ENCODE results near the gene PEX26. TPM values are rescaled to one million over a fixed set of nuclear protein-coding genes. Genes with fewer than 3 reads are reported as not detected.

PEX26 gene
- total and polyA plus RNA-seq, 2 of the 13 experiments (the other 11 are each of a cell fraction or from before 2014, with no cell fraction given) = 10.6 to 25.1 TPM

DNA sequence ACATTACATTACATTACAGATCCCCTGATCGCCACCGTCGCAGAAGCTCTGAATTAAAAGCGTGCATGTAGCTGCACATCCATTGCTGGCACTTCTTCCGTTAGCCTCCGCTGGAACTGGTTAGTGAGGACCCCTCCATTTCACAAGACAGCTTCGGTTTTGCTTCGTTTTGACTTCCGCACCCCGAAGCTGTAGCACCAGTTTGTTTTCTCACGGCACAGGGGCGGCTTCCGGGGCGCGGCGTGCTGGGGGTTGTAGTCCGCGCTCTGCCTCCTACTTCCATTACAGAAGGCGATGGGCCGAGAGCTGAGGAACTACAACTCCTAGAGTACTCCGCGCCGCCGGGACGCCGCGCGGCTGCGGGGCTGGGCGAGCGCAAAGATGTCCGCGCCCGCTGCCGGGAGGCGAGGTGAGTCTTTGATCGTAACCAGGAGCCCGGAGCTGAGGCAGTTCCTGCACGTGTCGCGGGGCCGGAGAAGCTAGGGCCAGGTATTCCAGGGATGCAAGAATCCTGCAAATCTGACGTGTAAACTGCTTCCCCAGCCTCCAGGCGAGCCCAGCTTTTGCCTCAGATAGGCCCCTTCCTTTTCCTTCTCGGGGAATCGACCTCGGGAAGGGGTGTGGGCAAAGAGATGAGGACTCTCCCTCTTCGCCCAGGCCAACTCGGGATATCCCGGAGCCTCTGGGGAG is at the start of gene PEX26 (continued):
- TF ChIP-seq DDIT3 (CRISPR knock-in tag; IDR thresholded peaks at IDR 0.05) (no peak), ZKSCAN8 (CRISPR knock-in tag; IDR thresholded peaks at IDR 0.05; ENCODE audit: borderline replicate concordance) (no peak), ZFP90 (CRISPR knock-in tag; IDR thresholded peaks at IDR 0.05; ENCODE audit: borderline replicate concordance) (no peak; the same call in 1 of the 2 replicates), WIZ (CRISPR knock-in tag; IDR thresholded peaks at IDR 0.05) (no peak), ZNF333 (CRISPR knock-in tag; IDR thresholded peaks at IDR 0.05; ENCODE audit: borderline replicate concordance) (no peak), HOXD1 (CRISPR knock-in tag; IDR thresholded peaks at IDR 0.05) (no peak), ZSCAN20 (CRISPR knock-in tag; IDR thresholded peaks at IDR 0.05; ENCODE audit: borderline replicate concordance) (no peak), ATF4 (CRISPR knock-in tag; IDR thresholded peaks at IDR 0.05) (0 out of 4 replicates have a peak, but pooled peaks of 1 of the 2 experiments have one; percentile 4), ZNF496 (CRISPR knock-in tag; IDR thresholded peaks at IDR 0.05; ENCODE audit: insufficient replicate concordance) (no peak), REPIN1 (CRISPR knock-in tag; IDR thresholded peaks at IDR 0.05; ENCODE audit: borderline replicate concordance, low read depth) (peak; percentile 60; the same call in 1 of the 2 replicates), ZNF704 (CRISPR knock-in tag; IDR thresholded peaks at IDR 0.05; ENCODE audit: borderline replicate concordance) (0 out of 2 replicates have a peak, but pooled peaks have one; percentile 28), ZNF350 (CRISPR knock-in tag; IDR thresholded peaks at IDR 0.05; ENCODE audit: borderline replicate concordance, low read depth) (no peak; the same call in 1 of the 2 replicates), ATF1 (CRISPR knock-in tag; IDR thresholded peaks at IDR 0.05) (no peak), ZNF3 (CRISPR knock-in tag; IDR thresholded peaks at IDR 0.05) (no peak), ZNF597 (CRISPR knock-in tag; IDR thresholded peaks at IDR 0.05) (no peak), IRF9 (CRISPR knock-in tag; IDR thresholded peaks at IDR 0.05; ENCODE audit: borderline replicate concordance) (peak; percentile 69; the same call in 1 of the 2 replicates), ZHX2 (IDR thresholded peaks at IDR 0.05; ENCODE audit: low read depth) (0 out of 2 replicates have a peak, but pooled peaks have one; percentile 63), ZHX2 (CRISPR knock-in tag; IDR thresholded peaks at IDR 0.05; ENCODE audit: borderline replicate concordance) (no peak)
